GM12878 (cell line): ENCODE measurements around the gene ANO5. TPM values are rescaled to one million over a fixed set of nuclear protein-coding genes. Genes with fewer than 3 reads are reported as not detected.

ENCODE experiments used
- ATAC-seq: fragments of 200-7000 bp; cut with Tn5 transposase; 3 replicates; pipeline ENCODE4 v1.9.1; 2020; ENCODE audit warnings: mild to moderate bottlenecking, moderate library complexity
- BruUV-seq: library from RNA; stranded (reverse); fragments of 400-500 nt; replicated peaks from 2 replicates; lab custom pipeline; 2021; lab: Mats Ljungman, UMichigan
- CTCF ChIA-PET: fragments of 300-600 bp; sonication (Branson Sonifier 250); formaldehyde crosslinking; extraction: SDS; loops from one replicate; lab custom pipeline; 2021; ENCODE audit warnings: inconsistent platforms; lab: Yijun Ruan, JAX
- POLR2A ChIA-PET: fragments of 350-600 bp; formaldehyde crosslinking; extraction: SDS; loops from one replicate; lab custom pipeline; 2021; ENCODE audit warnings: inconsistent platforms; lab: Charles Lee
- RAD21 ChIA-PET: fragments of 300-600 bp; sonication (Branson Sonifier 250); formaldehyde crosslinking; loops from one replicate; lab custom pipeline; 2023; ENCODE audit warnings: antibody characterized with exemption; ENCODE audit not compliant: unreplicated experiment; lab: Charles Lee
- SMC1A ChIA-PET: fragments of 300-600 bp; sonication (Branson Sonifier 250); formaldehyde crosslinking; loops from one replicate; lab custom pipeline; 2023; ENCODE audit not compliant: unreplicated experiment, uncharacterized antibody; lab: Charles Lee
- DNase-seq: peaks from one replicate; pipeline ENCODE4 v3.0.0-alpha.2; 2011; ENCODE audit warnings: low read depth, low spot score
- FAIRE-seq: peaks from 3 replicates; lab custom pipeline; 2011; peaks lifted over from hg19 to GRCh38; lab: Jason Lieb, UNC
- H2AFZ ChIP-seq: 2 replicates; pipeline ENCODE4 v1.6.0; 2011; ENCODE audit warnings: low read depth, low read length, control low read depth; ENCODE audit not compliant: control insufficient read depth
- H3K27ac ChIP-seq: 2 replicates; pipeline ENCODE4 v1.5.1; 2011; ENCODE audit warnings: control low read depth; ENCODE audit not compliant: control insufficient read depth, insufficient read depth
- H3K27me3 ChIP-seq, 2 experiments: replicated peaks in 1 of 2; 2 replicates each; pipeline versions ENCODE4 v1.6.0 to v1.6.1; 2011; ENCODE audit warnings: low read length in 1 of 2; ENCODE audit not compliant: control insufficient read depth in 2 of 2, insufficient read depth in 2 of 2
- H3K36me3 ChIP-seq, 2 experiments: 2 replicates each; pipeline ENCODE4 v1.5.1; 2011; ENCODE audit warnings: low read length in 1 of 2; ENCODE audit not compliant: control insufficient read depth in 2 of 2, insufficient read depth in 2 of 2
- H3K4me1 ChIP-seq: 2 replicates; pipeline ENCODE4 v1.6.1; 2011; ENCODE audit warnings: mild to moderate bottlenecking, low read length, moderate library complexity, mixed read lengths; ENCODE audit not compliant: control insufficient read depth, insufficient read depth
- H3K4me2 ChIP-seq: 2 replicates; pipeline ENCODE4 v1.6.0; 2011; ENCODE audit warnings: control low read depth; ENCODE audit not compliant: control insufficient read depth, insufficient read depth
- H3K4me3 ChIP-seq: fragments of 200-600 bp; sonication (generic); 2 replicates; pipeline ENCODE4 v1.5.1; 2016
- H3K79me2 ChIP-seq: 2 replicates; pipeline ENCODE4 v1.6.0; 2011; ENCODE audit warnings: low read length; ENCODE audit not compliant: control insufficient read depth, insufficient read depth
- H3K9ac ChIP-seq: 2 replicates; pipeline ENCODE4 v1.8.0; 2011; ENCODE audit warnings: low read length, control low read depth, mixed read lengths; ENCODE audit not compliant: control insufficient read depth, insufficient read depth
- H3K9me3 ChIP-seq: replicated peaks from 3 replicates; pipeline ENCODE4 v1.5.1; 2011; ENCODE audit warnings: mild to moderate bottlenecking, low read length; ENCODE audit not compliant: control insufficient read depth, insufficient read depth
- H4K20me1 ChIP-seq: 2 replicates; pipeline ENCODE4 v1.6.0; 2011; ENCODE audit not compliant: control insufficient read depth, insufficient read depth
- BHLHE40 ChIP-seq, 2 experiments: fragments of 450-650 bp in 1 of 2; IDR thresholded peaks; 2 replicates each; pipeline ENCODE4 v1.6.1; 2011 to 2017; ENCODE audit warnings: low read depth in 2 of 2, borderline replicate concordance in 1 of 2, improper control_type of control experiment in 1 of 2, low read length in 1 of 2, mild to moderate bottlenecking in 1 of 2
- ELK1 ChIP-seq: IDR thresholded peaks from 2 replicates; pipeline ENCODE4 v1.6.1; 2012; ENCODE audit warnings: low read depth, low read length, improper control_type of control experiment
- GATAD2B ChIP-seq: fragments of 450-650 bp; conservative IDR thresholded peaks from 2 replicates; pipeline ENCODE4 v1.6.1; 2017; ENCODE audit warnings: low read depth, mild to moderate bottlenecking, moderate library complexity
- HSF1 ChIP-seq: fragments of 150-350 bp; IDR thresholded peaks from 2 replicates; pipeline ENCODE4 v1.6.1; 2014; ENCODE audit warnings: mild to moderate bottlenecking, low read depth, low read length
- MEF2B ChIP-seq: fragments of 450-650 bp; IDR thresholded peaks from 2 replicates; pipeline ENCODE4 v1.6.1; 2018; ENCODE audit warnings: mild to moderate bottlenecking, moderate library complexity; ENCODE audit not compliant: partially characterized antibody, poor library complexity, severe bottlenecking
- NR2C1 ChIP-seq: fragments of 450-650 bp; IDR thresholded peaks from 2 replicates; pipeline ENCODE4 v1.6.1; 2017; ENCODE audit warnings: antibody characterized with exemption, mild to moderate bottlenecking, moderate library complexity
- NR2F1 ChIP-seq: fragments of 450-650 bp; conservative IDR thresholded peaks from 2 replicates; pipeline ENCODE4 v1.6.1; 2017; ENCODE audit warnings: mild to moderate bottlenecking
- RUNX3 ChIP-seq: IDR thresholded peaks from 2 replicates; pipeline ENCODE4 v1.6.1; 2012; ENCODE audit warnings: low read length, inconsistent platforms
- SRF ChIP-seq, 2 experiments: IDR thresholded peaks; 2 replicates each; pipeline ENCODE4 v1.6.1; 2011; ENCODE audit warnings: low read depth in 2 of 2, low read length in 2 of 2, mild to moderate bottlenecking in 1 of 2, moderate library complexity in 1 of 2
- USF1 ChIP-seq: IDR thresholded peaks from 2 replicates; pipeline ENCODE4 v1.6.1; 2011; ENCODE audit warnings: borderline replicate concordance, low read depth, mild to moderate bottlenecking, moderate library complexity, mixed read lengths, low read length; ENCODE audit not compliant: insufficient read depth; ENCODE audit errors: extremely low read length
- WGBS: methylation state at CpG from one replicate; pipeline ENCODE4 v1.1.6; 2016; ENCODE audit warnings: low lambda C conversion rate; ENCODE audit not compliant: insufficient replicate concordance, insufficient coverage; ENCODE audit errors: missing lambda C conversion rate; 5-methylcytosine and 5-hydroxymethylcytosine counted together
- in situ Hi-C: fragments of 300-500 bp; cut with MboI; formaldehyde crosslinking; loops from 9 replicates; pipeline ENCODE4 v1.14.3; 2018; ENCODE audit warnings: mixed read lengths
- intact Hi-C: fragments of 100-400 bp; cut with micrococcal nuclease; formaldehyde crosslinking; loops from one replicate; pipeline ENCODE4 v1.14.2; 2022; ENCODE audit not compliant: unreplicated experiment
- polyA plus RNA-seq, 11 experiments: library from polyadenylated mRNA; depleted of rRNA in 4 of 11; unstranded in 6 of 11; stranded (reverse) in 5 of 11; fragments of >200 nt; fragmentation: Nextera tagmentation in 4 of 11; fragmentation: Illumina TruSeq in 1 of 11; extraction: Ambion mirVana in 4 of 11; extraction: Trizol in 1 of 11; gene quantifications; 1 replicate in 1 of 11; 2 replicates in 10 of 11; pipeline versions ENCODE4 v1.2.1 to v1.2.3, GENCODE V29; 2011 to 2016; ENCODE audit warnings: inconsistent platforms in 2 of 11, missing spikeins in 2 of 11, low read depth in 1 of 11
- total RNA-seq, 4 experiments: library from RNA; depleted of rRNA in 3 of 4; stranded (reverse); fragments of >200 nt in 3 of 4; fragmentation: Illumina TruSeq in 1 of 4; extraction: Trizol in 1 of 4; gene quantifications; 2 replicates each; pipeline versions ENCODE4 v1.2.1 to v1.2.3, GENCODE V29; 2013 to 2021

Gene ANO5
- total and polyA plus RNA-seq, 10 of the 15 experiments (the other 5 are each of a cell fraction or from before 2014, with no cell fraction given), result 1.6 to 10.2 (median 4.1) TPM

GRCh38 chr11:22193348-22194051 lies 615 bp downstream of the ANO5 start:
- Histone ChIP-seq H3K36me3 (no peaks in the 10 kb centered on the region), H4K20me1 (no peaks in the 10 kb centered on the region), H3K4me3 (peak overlapping the region; percentile 60), H3K4me2 (peak overlapping the region; percentile 86), H3K79me2 (no peaks in the 10 kb centered on the region; the same call in none of the 2 replicates)
- WGBS, result 9% methylated on average over 39 of the region's 39 CpGs
- TF ChIP-seq MEF2B (peak; percentile 76), RUNX3 (0 out of 2 replicates have a peak, but pooled peaks have one; percentile 4), GATAD2B (0 out of 2 replicates have a peak, but pooled peaks have one; percentile 35), SRF (IDR thresholded peaks at IDR 0.05; ENCODE audit: low read depth in 2 of 2, low read length in 2 of 2) (no peak), ELK1 (no peak), BHLHE40 (IDR thresholded peaks at IDR 0.05; ENCODE audit: borderline replicate concordance in 1 of 2, low read depth in 2 of 2, low read length in 1 of 2) (peak in 1 of 2 experiments; percentile 29; a peak in 1 of 4 replicates), USF1 (no peak), NR2C1 (peak; percentile 76), NR2F1 (peak; percentile 94), HSF1 (no peak)
- TF ChIP-seq, all 136 proteins: peak for 6
- intact Hi-C loops, result loop anchor here (10.0 kb wide), 1 partner anchor 591 kb away; no protein-coding TSS in a partner anchor
- Histone ChIP-seq H2AFZ (peak overlapping the region; percentile 74), H3K27me3 (no peaks in the 10 kb centered on the region), H3K9ac (peak overlapping the region; percentile 10; the same call in 1 of the 2 replicates), H3K9me3 (no peaks in the 10 kb centered on the region; the same call in 2 of the 3 replicates), H3K4me1 (no peaks in the 10 kb centered on the region), H3K27ac (no peak overlapping the region)
- no TSS peak for BruUV-seq
- FAIRE-seq, result no peak
- ChIA-PET CTCF (interaction anchor here (1.1 to 2.4 kb wide), 4 partner anchors 11 to 51 kb away, joined by 3 to 11 read pairs (median 4); no protein-coding TSS in a partner anchor), SMC1A (interaction anchor here (0.8 to 1.8 kb wide), 6 partner anchors 8 to 112 kb away, joined by 3 to 7 read pairs (median 3); no protein-coding TSS in a partner anchor), POLR2A (interaction anchor here (0.5 to 1.6 kb wide), 3 partner anchors 11 to 22 kb away, joined by 4 to 6 read pairs (median 4); no protein-coding TSS in a partner anchor), RAD21 (interaction anchor here (1.0 to 3.8 kb wide), 3 partner anchors 9 to 22 kb away, joined by 3 to 14 read pairs (median 7); no protein-coding TSS in a partner anchor)
- no peak for DNase-seq
- in situ Hi-C loops, result no loop called here
- ATAC-seq, result peak; percentile 50
